Osteoblast (primary cell): ENCODE data around the gene SLC25A26. TPM values are rescaled to one million over a fixed set of nuclear protein-coding genes. Genes with fewer than 3 reads are reported as not detected.
A peak's percentile ranks its signal among the peaks of the same experiment; 100 is the strongest.

Experiments
- DNase-seq: peaks from one replicate; pipeline ENCODE4 v3.0.0; 2011; ENCODE audit warnings: low spot score, mixed read lengths; ENCODE audit not compliant: insufficient read length; ENCODE audit errors: missing footprints
- H2AFZ ChIP-seq: 2 replicates; pipeline ENCODE4 v1.6.0; 2011; ENCODE audit warnings: mild to moderate bottlenecking, low read length
- H3K27ac ChIP-seq: 2 replicates; pipeline ENCODE4 v1.5.1; 2011; ENCODE audit warnings: mild to moderate bottlenecking, low read depth, low read length, moderate library complexity
- H3K27me3 ChIP-seq: 2 replicates; pipeline ENCODE4 v1.6.0; 2012; ENCODE audit warnings: mild to moderate bottlenecking, control low read depth, inconsistent platforms, low read length, moderate library complexity; ENCODE audit not compliant: insufficient read depth
- H3K36me3 ChIP-seq: 2 replicates; pipeline ENCODE4 v1.5.1; 2011; ENCODE audit warnings: mild to moderate bottlenecking, low read length, control low read depth, moderate library complexity; ENCODE audit not compliant: insufficient read depth
- H3K4me1 ChIP-seq: 2 replicates; pipeline ENCODE4 v1.5.1; 2011; ENCODE audit warnings: mild to moderate bottlenecking, low read length, control low read depth, moderate library complexity; ENCODE audit not compliant: insufficient read depth
- H3K4me2 ChIP-seq: 2 replicates; pipeline ENCODE4 v1.6.0; 2011; ENCODE audit warnings: mild to moderate bottlenecking, low read length; ENCODE audit not compliant: insufficient read depth
- H3K4me3 ChIP-seq: fragments of 200-600 bp; sonication (generic); 3 replicates; pipeline ENCODE4 v1.5.1; 2012; ENCODE audit warnings: mild to moderate bottlenecking, low read length, inconsistent platforms; ENCODE audit not compliant: insufficient read depth
- H3K79me2 ChIP-seq: 2 replicates; pipeline ENCODE4 v1.6.0; 2012; ENCODE audit warnings: mild to moderate bottlenecking, low read length, control low read depth, inconsistent platforms; ENCODE audit not compliant: insufficient read depth
- H3K9me3 ChIP-seq: 2 replicates; pipeline ENCODE4 v1.5.1; 2011; ENCODE audit warnings: low read depth, low read length, control low read depth
- H4K20me1 ChIP-seq: 2 replicates; pipeline ENCODE4 v1.6.0; 2012; ENCODE audit warnings: mild to moderate bottlenecking, low read length, control low read depth; ENCODE audit not compliant: insufficient read depth
- CTCF ChIP-seq: IDR thresholded peaks from 2 replicates; pipeline ENCODE4 v1.5.1; 2011; ENCODE audit warnings: mild to moderate bottlenecking, low read depth, low read length, moderate library complexity; ENCODE audit errors: extremely low read depth
- total RNA-seq: library from RNA; depleted of rRNA; stranded (reverse); fragments of >200 nt; gene quantifications from 2 replicates; pipeline ENCODE4 v1.2.3, GENCODE V29; 2012

The SLC25A26 gene
- total RNA-seq, 1 donor: 26.1 TPM

DNA sequence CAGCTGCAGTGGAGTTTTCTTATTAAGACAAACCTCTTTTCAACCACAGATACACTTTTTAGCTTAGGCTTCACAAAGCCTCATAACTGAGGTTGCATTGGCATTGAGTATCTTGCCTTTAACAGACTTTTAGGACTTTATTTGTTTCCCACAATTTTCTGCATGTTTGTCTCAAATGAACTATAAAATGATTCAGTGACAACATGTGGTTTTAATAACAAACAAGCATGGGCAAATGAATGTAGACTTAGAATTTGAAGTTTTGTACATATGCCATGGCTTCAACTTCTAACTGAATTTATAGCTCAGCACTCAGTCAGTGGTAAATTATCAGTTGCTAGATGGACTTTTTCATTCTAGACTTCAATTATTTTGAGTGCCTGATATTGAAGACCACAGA, 101.6 kb downstream of the SLC25A26 start:
- Histone ChIP-seq H3K79me2 (no peaks in the 10 kb centered on the region), H3K4me2 (no peak overlapping the region), H3K27ac (no peak overlapping the region), H3K9me3 (no peaks in the 10 kb centered on the region), H3K36me3 (no peaks in the 10 kb centered on the region), H3K4me3 (no peak overlapping the region), H2AFZ (no peak overlapping the region), H3K4me1 (no peaks in the 10 kb centered on the region), H3K27me3 (no peaks in the 10 kb centered on the region), H4K20me1 (peaks cover 9% of the 10 kb centered on the region)
- TF ChIP-seq CTCF: no peak
- DNase-seq: no peak

GRCh38 chr3:66326340-66326739, 105.5 kb downstream of the SLC25A26 start:
- Histone ChIP-seq H3K9me3 (no peaks in the 10 kb centered on the region), H3K27ac (no peak overlapping the region), H3K36me3 (no peaks in the 10 kb centered on the region), H4K20me1 (peaks cover 4% of the 10 kb centered on the region), H3K4me3 (no peak overlapping the region), H3K27me3 (no peaks in the 10 kb centered on the region), H3K4me1 (no peaks in the 10 kb centered on the region), H3K79me2 (no peaks in the 10 kb centered on the region), H2AFZ (no peak overlapping the region), H3K4me2 (no peak overlapping the region)
- DNase-seq: no peak
- no peak for TF ChIP-seq CTCF

DNA sequence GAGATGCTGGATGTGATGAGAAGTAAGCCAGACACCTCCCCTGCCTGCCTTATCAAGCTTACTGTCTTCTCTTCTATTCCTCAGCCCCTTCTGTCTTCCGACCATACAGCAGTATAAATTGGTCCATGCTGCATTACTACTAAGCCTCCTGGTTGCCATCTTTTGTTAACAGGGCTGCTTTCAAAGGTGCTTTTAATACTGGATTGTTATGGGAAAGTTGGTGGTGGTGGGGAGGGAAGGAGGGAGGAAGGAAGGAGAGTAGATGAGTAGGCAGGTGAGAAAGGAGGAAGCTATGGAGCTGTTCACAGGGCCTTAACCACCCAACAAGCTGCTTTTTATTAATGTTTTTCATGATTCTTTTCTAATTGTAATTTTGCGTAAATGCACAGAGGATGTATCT, 114.9 kb downstream of the SLC25A26 start:
- Histone ChIP-seq H3K36me3 (no peaks in the 10 kb centered on the region), H2AFZ (no peak overlapping the region), H3K4me1 (no peaks in the 10 kb centered on the region), H4K20me1 (no peaks in the 10 kb centered on the region), H3K4me2 (no peak overlapping the region), H3K27me3 (no peaks in the 10 kb centered on the region), H3K9me3 (no peaks in the 10 kb centered on the region), H3K4me3 (no peak overlapping the region), H3K79me2 (no peaks in the 10 kb centered on the region), H3K27ac (no peak overlapping the region)
- no peak for TF ChIP-seq CTCF
- DNase-seq: no peak

DNA sequence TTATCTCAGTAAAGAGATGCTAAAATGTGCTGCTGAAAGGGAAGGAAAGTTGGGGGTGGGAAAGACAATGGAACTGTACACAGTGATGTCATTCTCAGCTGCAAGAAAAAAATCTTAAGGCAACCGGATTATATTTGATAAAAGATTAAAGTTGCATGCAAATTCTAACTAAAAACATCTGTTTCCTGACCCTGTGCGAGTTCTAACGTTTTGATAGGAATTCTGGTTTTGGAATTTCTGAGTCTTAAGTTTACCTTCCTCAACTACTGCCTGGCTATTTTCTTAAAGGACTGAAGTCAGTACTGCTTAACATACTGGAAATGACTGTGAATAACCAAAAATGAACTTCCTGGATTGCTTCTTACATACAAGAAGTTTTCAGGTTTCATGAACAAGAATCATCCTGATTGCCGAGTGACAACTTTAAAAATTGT, 115.5 kb downstream of the SLC25A26 start:
- Histone ChIP-seq H3K4me2 (peak overlapping the region; percentile 2), H3K27me3 (no peaks in the 10 kb centered on the region), H3K79me2 (no peaks in the 10 kb centered on the region), H3K4me3 (no peak overlapping the region), H3K27ac (no peak overlapping the region), H4K20me1 (no peaks in the 10 kb centered on the region), H2AFZ (no peak overlapping the region), H3K4me1 (no peaks in the 10 kb centered on the region), H3K9me3 (no peaks in the 10 kb centered on the region), H3K36me3 (no peaks in the 10 kb centered on the region)
- no peak for DNase-seq
- TF ChIP-seq CTCF: no peak
